Ishikawa (cell line): ENCODE data around the gene FGFBP2.

Source experiments
- CEBPB ChIP-seq: IDR thresholded peaks from 2 replicates; pipeline ENCODE4 v1.6.1; 2012
- CREB1 ChIP-seq: IDR thresholded peaks from 2 replicates; pipeline ENCODE4 v1.6.1; 2012; ENCODE audit warnings: low read depth
- EGR1 ChIP-seq: IDR thresholded peaks from 2 replicates; pipeline ENCODE4 v1.6.1; 2012
- EP300 ChIP-seq: IDR thresholded peaks from 2 replicates; pipeline ENCODE4 v1.6.1; 2012; ENCODE audit warnings: borderline replicate concordance
- FOXM1 ChIP-seq: IDR thresholded peaks from 2 replicates; pipeline ENCODE4 v1.6.1; 2012; ENCODE audit warnings: low read depth, borderline replicate concordance
- MAX ChIP-seq: IDR thresholded peaks from 2 replicates; pipeline ENCODE4 v1.6.1; 2012
- RAD21 ChIP-seq: IDR thresholded peaks from 2 replicates; pipeline ENCODE4 v1.6.1; 2012; ENCODE audit warnings: low read depth
- REST ChIP-seq: IDR thresholded peaks from 2 replicates; pipeline ENCODE4 v1.6.1; 2012; ENCODE audit warnings: low read depth, mild to moderate bottlenecking
- TAF1 ChIP-seq: IDR thresholded peaks from 2 replicates; pipeline ENCODE4 v1.6.1; 2012; ENCODE audit warnings: low read depth, mild to moderate bottlenecking
- TCF12 ChIP-seq: IDR thresholded peaks from 2 replicates; pipeline ENCODE4 v1.6.1; 2012; ENCODE audit warnings: low read depth
- TEAD4 ChIP-seq: IDR thresholded peaks from 2 replicates; pipeline ENCODE4 v1.6.1; 2012
- USF1 ChIP-seq: IDR thresholded peaks from 2 replicates; pipeline ENCODE4 v1.6.1; 2012
- YY1 ChIP-seq: IDR thresholded peaks from 2 replicates; pipeline ENCODE4 v1.6.1; 2012; ENCODE audit warnings: low read depth

- TF ChIP-seq REST: no peak
- no peak for TF ChIP-seq TEAD4
- TF ChIP-seq RAD21: no peak
- TF ChIP-seq EP300: no peak
- TF ChIP-seq TAF1: no peak
- TF ChIP-seq MAX: no peak
- no peak for TF ChIP-seq EGR1
- no peak for TF ChIP-seq CEBPB
- no peak for TF ChIP-seq YY1
- TF ChIP-seq TCF12: no peak
- no peak for TF ChIP-seq USF1
- no peak for TF ChIP-seq FOXM1
- TF ChIP-seq CREB1: no peak
Observed at GRCh38 chr4:15992167-15992485, 29.2 kb upstream of the FGFBP2 start.
